ENCODE results near the gene COPS2. TPM values are rescaled to one million over a fixed set of nuclear protein-coding genes. Genes with fewer than 3 reads are reported as not detected.

Gene COPS2
- total RNA-seq, 2 donors from 2014 or later: 57.1 to 60.9 TPM

- Histone ChIP-seq H3K9ac (ENCODE audit: extremely low read depth, low read length, poor library complexity, severe bottlenecking) (no peak overlapping the region), H3K36me3 (ENCODE audit: control insufficient read depth, insufficient read depth, low read length) (peaks cover 26% of the 10 kb centered on the region), H3K9me3 (ENCODE audit: control insufficient read depth, low read length) (peaks cover 25% of the 10 kb centered on the region), H3K4me1 (ENCODE audit: control insufficient read depth, insufficient read depth, low read length) (no peaks in the 10 kb centered on the region), H3K27ac (ENCODE audit: low read depth, low read length) (no peak overlapping the region), H3K4me3 (ENCODE audit: low read length) (no peak overlapping the region), H3K27me3 (ENCODE audit: control insufficient read depth, insufficient read depth, low read length, poor library complexity, severe bottlenecking) (no peaks in the 10 kb centered on the region)
- no peak overlapping the region for H3K27ac Mint-ChIP-seq
- H3K27me3 Mint-ChIP-seq (ENCODE audit: insufficient read depth): no peaks in the 10 kb centered on the region
- WGBS, 2 experiments (ENCODE audit: insufficient coverage in 1 of 2, insufficient read length in 1 of 2): 100% methylated on average over 1 of the region's 2 CpGs; no CpG with 5 or more reads in 1 of the 2 experiments
- peaks cover 48% of the 10 kb centered on the region for H3K36me3 Mint-ChIP-seq (ENCODE audit: low read depth)
- no peak for DNase-seq
- no peak overlapping the region for H3K4me3 Mint-ChIP-seq
- H3K9me3 Mint-ChIP-seq: peaks cover 22% of the 10 kb centered on the region
- TF ChIP-seq CTCF (conservative IDR thresholded peaks at IDR 0.05): no peak
- peaks cover under 1% of the 10 kb centered on the region for H3K4me1 Mint-ChIP-seq
Measured at GRCh38 chr15:49115062-49115461, 40.3 kb downstream of the COPS2 start.

GRCh38 chr15:49110158-49110944, 45.0 kb downstream of the COPS2 start:
- Histone ChIP-seq H3K4me1 (ENCODE audit: control insufficient read depth, insufficient read depth, low read length) (no peaks in the 10 kb centered on the region), H3K36me3 (ENCODE audit: control insufficient read depth, insufficient read depth, low read length) (peaks cover 29% of the 10 kb centered on the region), H3K4me3 (ENCODE audit: low read length) (no peak overlapping the region), H3K27ac (ENCODE audit: low read depth, low read length) (no peak overlapping the region), H3K9me3 (ENCODE audit: control insufficient read depth, low read length) (peaks cover 25% of the 10 kb centered on the region), H3K27me3 (ENCODE audit: control insufficient read depth, insufficient read depth, low read length, poor library complexity, severe bottlenecking) (no peaks in the 10 kb centered on the region), H3K9ac (ENCODE audit: extremely low read depth, low read length, poor library complexity, severe bottlenecking) (no peak overlapping the region)
- no peaks in the 10 kb centered on the region for H3K27me3 Mint-ChIP-seq (ENCODE audit: insufficient read depth)
- peaks cover 6% of the 10 kb centered on the region for H3K4me1 Mint-ChIP-seq
- peak; percentile 85 for DNase-seq
- peaks cover 44% of the 10 kb centered on the region for H3K36me3 Mint-ChIP-seq (ENCODE audit: low read depth)
- peaks cover 22% of the 10 kb centered on the region for H3K9me3 Mint-ChIP-seq
- WGBS, 2 experiments (ENCODE audit: insufficient coverage in 1 of 2, insufficient read length in 1 of 2): 34% methylated on average over 2 of the region's 2 CpGs; no CpG with 5 or more reads in 1 of the 2 experiments
- H3K4me3 Mint-ChIP-seq: no peak overlapping the region
- no peak for TF ChIP-seq CTCF (conservative IDR thresholded peaks at IDR 0.05)
- H3K27ac Mint-ChIP-seq: peak overlapping the region; percentile 6

- 95% methylated on average over 2 of the region's 2 CpGs; no CpG with 5 or more reads in 1 of the 2 experiments for WGBS, 2 experiments (ENCODE audit: insufficient coverage in 1 of 2, insufficient read length in 1 of 2)
- no peak overlapping the region for H3K27ac Mint-ChIP-seq
Measured at GRCh38 chr15:49103002-49103401, 52.4 kb downstream of the COPS2 start.

More at GRCh38 chr15:49103002-49103401, 52.4 kb downstream of the COPS2 start:
- Mint-ChIP-seq H3K4me1 (no peaks in the 10 kb centered on the region), H3K4me3 (no peak overlapping the region), H3K9me3 (no peaks in the 10 kb centered on the region), H3K27me3 (ENCODE audit: insufficient read depth) (no peaks in the 10 kb centered on the region), H3K36me3 (ENCODE audit: low read depth) (peaks cover 8% of the 10 kb centered on the region)
- H3K27me3 ChIP-seq (ENCODE audit: control insufficient read depth, insufficient read depth, low read length, poor library complexity, severe bottlenecking): no peaks in the 10 kb centered on the region
- DNase-seq: no peak
- H3K27ac ChIP-seq (ENCODE audit: low read depth, low read length): no peak overlapping the region
- H3K9ac ChIP-seq (ENCODE audit: extremely low read depth, low read length, poor library complexity, severe bottlenecking): no peak overlapping the region
- H3K36me3 ChIP-seq (ENCODE audit: control insufficient read depth, insufficient read depth, low read length): peaks cover 12% of the 10 kb centered on the region
- no peak for TF ChIP-seq CTCF (conservative IDR thresholded peaks at IDR 0.05)
- no peak overlapping the region for H3K4me3 ChIP-seq (ENCODE audit: low read length)
- no peaks in the 10 kb centered on the region for H3K4me1 ChIP-seq (ENCODE audit: control insufficient read depth, insufficient read depth, low read length)
- no peaks in the 10 kb centered on the region for H3K9me3 ChIP-seq (ENCODE audit: control insufficient read depth, low read length)
